ENCODE measurements around the gene MRPL12. TPM values are rescaled to one million over a fixed set of nuclear protein-coding genes. Genes with fewer than 3 reads are reported as not detected.
A peak's percentile ranks its signal among the peaks of the same experiment; 100 is the strongest.

MRPL12 gene
- total and polyA plus RNA-seq, 9 of the 15 experiments (the other 6 are each of a cell fraction or from before 2014, with no cell fraction given): 0.94 to 338 (median 100) TPM

GRCh38 chr17:81703747-81704654, 834 bp downstream of the MRPL12 start (continued):
- TF ChIP-seq GTF2E2 (tag; IDR thresholded peaks at IDR 0.05): no peak
- TF ChIP-seq ZNF395 (CRISPR knock-in tag; IDR thresholded peaks at IDR 0.05): no peak
- no peak for TF ChIP-seq FIP1L1 (IDR thresholded peaks at IDR 0.05; ENCODE audit: low read depth, low read length, poor library complexity, severe bottlenecking)
- TF ChIP-seq ZNF785 (CRISPR knock-in tag; IDR thresholded peaks at IDR 0.05): no peak
- TF ChIP-seq ZNF644 (tag; IDR thresholded peaks at IDR 0.05; ENCODE audit: low read depth): no peak
- peak in 1 of 2 experiments; percentile 46 for TF ChIP-seq E2F6 (IDR thresholded peaks at IDR 0.05; ENCODE audit: borderline replicate concordance in 1 of 2, extremely low read depth in 1 of 2, insufficient read depth in 1 of 2, insufficient read length in 1 of 2, low read depth in 1 of 2, low read length in 1 of 2, poor library complexity in 1 of 2, severe bottlenecking in 1 of 2)
- no peak for TF ChIP-seq E2F4 (CRISPR knock-in tag; IDR thresholded peaks at IDR 0.05; ENCODE audit: low read depth)
- no peak for TF ChIP-seq GATAD2B (IDR thresholded peaks at IDR 0.05; ENCODE audit: borderline replicate concordance)
- no peak for TF ChIP-seq POLR2G (IDR thresholded peaks at IDR 0.05; ENCODE audit: low read depth, low read length)
- TF ChIP-seq BRCA1 (IDR thresholded peaks at IDR 0.05): no peak
- no peak for TF ChIP-seq BRCA1 (CRISPR knock-in tag; IDR thresholded peaks at IDR 0.05)
- no peak for TF ChIP-seq ATF7 (IDR thresholded peaks at IDR 0.05)
- TF ChIP-seq ZNF57 (CRISPR knock-in tag; IDR thresholded peaks at IDR 0.05): no peak
- no peak for TF ChIP-seq GATA2 (CRISPR knock-in tag; IDR thresholded peaks at IDR 0.05)
- no peak for TF ChIP-seq POLR3G (IDR thresholded peaks at IDR 0.05; ENCODE audit: extremely low read depth, insufficient read length, insufficient replicate concordance)
- no peak for TF ChIP-seq SMAD2 (IDR thresholded peaks at IDR 0.05; ENCODE audit: low read depth, low read length)
- TF ChIP-seq ZNF23 (CRISPR knock-in tag; IDR thresholded peaks at IDR 0.05): no peak
- TF ChIP-seq ZNF274 (IDR thresholded peaks at IDR 0.05; ENCODE audit: borderline replicate concordance, low read depth, low read length): no peak
- TF ChIP-seq ZNF398 (CRISPR knock-in tag; IDR thresholded peaks at IDR 0.05): no peak
- no peak for TF ChIP-seq GTF2B (IDR thresholded peaks at IDR 0.05; ENCODE audit: extremely low read depth, insufficient read length)
- TF ChIP-seq NFIC (IDR thresholded peaks at IDR 0.05): no peak
- peak; percentile 28; the same call in 1 of the 2 replicates for TF ChIP-seq E2F3 (CRISPR knock-in tag; IDR thresholded peaks at IDR 0.05)
